Nephron progenitor cell (in vitro differentiated cells): ENCODE data around the gene CALHM2.

Experiments
- DNase-seq: peaks from one replicate; pipeline ENCODE4 v3.0.0; 2021
- H3K27ac Mint-ChIP-seq: 2 replicates; pipeline ENCODE4 v1.8.0; 2021; ENCODE audit warnings: mild to moderate bottlenecking, moderate library complexity, mixed read lengths
- H3K27me3 Mint-ChIP-seq: 2 replicates; pipeline ENCODE4 v1.8.0; 2021; ENCODE audit warnings: mild to moderate bottlenecking, low read depth, mixed read lengths; ENCODE audit not compliant: poor library complexity
- H3K36me3 Mint-ChIP-seq: 2 replicates; pipeline ENCODE4 v1.8.0; 2021; ENCODE audit warnings: low read depth, mixed read lengths
- H3K4me1 Mint-ChIP-seq: 2 replicates; pipeline ENCODE4 v1.8.0; 2021; ENCODE audit warnings: mixed read lengths
- H3K4me3 Mint-ChIP-seq: 2 replicates; pipeline ENCODE4 v1.8.0; 2021; ENCODE audit warnings: mild to moderate bottlenecking, moderate library complexity, mixed read lengths
- H3K9me3 Mint-ChIP-seq: 2 replicates; pipeline ENCODE4 v1.8.0; 2021; ENCODE audit warnings: mild to moderate bottlenecking, moderate library complexity, mixed read lengths
- TF ChIP-seq, protein P1 (sequence below): fragments of 200-600 bp; sonication (generic); IDR thresholded peaks from 2 replicates; pipeline ENCODE4 v1.5.0; 2021; ENCODE audit warnings: antibody characterized with exemption

Gene CALHM2

DNA sequence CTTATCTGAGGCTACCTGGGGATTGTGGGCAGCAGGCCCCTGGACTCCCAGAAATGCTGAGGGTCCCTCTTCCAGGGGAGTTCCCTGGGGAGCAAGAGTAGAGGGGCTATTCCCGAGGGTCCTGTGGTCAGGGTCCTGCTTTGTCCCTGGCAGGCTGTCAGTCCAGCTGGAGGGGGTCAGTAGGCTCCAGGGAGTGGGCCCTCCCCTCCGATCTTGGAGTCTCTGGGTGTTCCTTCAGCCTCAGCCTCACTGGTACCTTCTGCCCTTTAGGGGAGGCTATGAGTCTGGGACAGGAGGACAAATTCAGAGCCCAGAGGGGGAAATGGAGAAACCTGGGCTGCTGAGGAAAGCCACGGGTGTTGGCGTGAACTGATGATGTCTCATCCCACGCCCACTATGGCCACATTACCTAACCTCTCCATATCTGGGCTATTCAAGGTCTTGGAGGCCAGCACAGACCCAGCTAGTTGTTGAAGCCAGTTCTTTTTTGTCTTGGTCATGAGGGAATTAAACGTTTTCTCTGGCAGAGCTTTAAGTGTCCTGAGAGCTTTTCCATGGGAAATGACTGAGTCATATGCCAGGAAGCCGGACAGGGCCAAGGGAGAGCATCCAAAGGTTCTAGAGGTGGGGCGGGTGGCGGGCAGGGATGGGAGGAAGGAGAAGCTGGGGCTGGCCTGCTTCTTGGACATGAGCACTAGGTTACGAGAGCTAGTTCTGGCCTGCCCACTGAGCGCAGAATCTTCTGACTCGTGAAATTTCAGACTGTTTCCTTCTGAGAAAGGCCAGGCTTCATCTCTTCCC is 6.2 kb downstream of the CALHM2 start:
- H3K4me1 Mint-ChIP-seq: peaks cover 16% of the 10 kb centered on the region
- no peak for DNase-seq
- no peaks in the 10 kb centered on the region for H3K9me3 Mint-ChIP-seq
- no peak overlapping the region for H3K4me3 Mint-ChIP-seq
- peaks cover 43% of the 10 kb centered on the region for H3K36me3 Mint-ChIP-seq
- peak overlapping the region; percentile 30 for H3K27ac Mint-ChIP-seq
- H3K27me3 Mint-ChIP-seq: peaks cover 5% of the 10 kb centered on the region
- TF ChIP-seq, protein P1, sequence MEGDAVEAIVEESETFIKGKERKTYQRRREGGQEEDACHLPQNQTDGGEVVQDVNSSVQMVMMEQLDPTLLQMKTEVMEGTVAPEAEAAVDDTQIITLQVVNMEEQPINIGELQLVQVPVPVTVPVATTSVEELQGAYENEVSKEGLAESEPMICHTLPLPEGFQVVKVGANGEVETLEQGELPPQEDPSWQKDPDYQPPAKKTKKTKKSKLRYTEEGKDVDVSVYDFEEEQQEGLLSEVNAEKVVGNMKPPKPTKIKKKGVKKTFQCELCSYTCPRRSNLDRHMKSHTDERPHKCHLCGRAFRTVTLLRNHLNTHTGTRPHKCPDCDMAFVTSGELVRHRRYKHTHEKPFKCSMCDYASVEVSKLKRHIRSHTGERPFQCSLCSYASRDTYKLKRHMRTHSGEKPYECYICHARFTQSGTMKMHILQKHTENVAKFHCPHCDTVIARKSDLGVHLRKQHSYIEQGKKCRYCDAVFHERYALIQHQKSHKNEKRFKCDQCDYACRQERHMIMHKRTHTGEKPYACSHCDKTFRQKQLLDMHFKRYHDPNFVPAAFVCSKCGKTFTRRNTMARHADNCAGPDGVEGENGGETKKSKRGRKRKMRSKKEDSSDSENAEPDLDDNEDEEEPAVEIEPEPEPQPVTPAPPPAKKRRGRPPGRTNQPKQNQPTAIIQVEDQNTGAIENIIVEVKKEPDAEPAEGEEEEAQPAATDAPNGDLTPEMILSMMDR: no peak

DNA sequence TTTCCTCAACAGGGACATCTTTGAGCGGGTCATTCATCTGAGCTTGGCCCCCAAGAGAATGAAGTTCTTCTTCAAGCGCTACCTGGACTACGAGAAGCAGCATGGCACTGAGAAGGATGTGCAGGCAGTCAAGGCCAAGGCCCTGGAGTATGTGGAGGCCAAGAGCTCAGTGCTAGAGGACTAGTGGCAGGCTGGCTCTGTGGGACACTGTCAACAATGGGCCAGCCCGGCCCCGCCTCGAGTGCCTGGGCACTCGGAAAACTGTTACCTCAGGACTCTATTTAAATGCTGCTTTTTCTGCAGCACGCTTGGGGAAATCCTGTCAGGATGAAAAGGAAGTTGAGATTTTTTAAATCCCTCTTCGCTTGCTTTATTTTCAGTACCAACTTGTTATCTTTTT is 6.8 kb downstream of the CALHM2 start:
- Mint-ChIP-seq H3K4me3 (no peak overlapping the region), H3K27ac (peak overlapping the region; percentile 76), H3K9me3 (no peaks in the 10 kb centered on the region), H3K36me3 (peaks cover 47% of the 10 kb centered on the region), H3K4me1 (peaks cover 10% of the 10 kb centered on the region), H3K27me3 (peaks cover 5% of the 10 kb centered on the region)
- TF ChIP-seq, protein P1: no peak
- no peak for DNase-seq

DNA sequence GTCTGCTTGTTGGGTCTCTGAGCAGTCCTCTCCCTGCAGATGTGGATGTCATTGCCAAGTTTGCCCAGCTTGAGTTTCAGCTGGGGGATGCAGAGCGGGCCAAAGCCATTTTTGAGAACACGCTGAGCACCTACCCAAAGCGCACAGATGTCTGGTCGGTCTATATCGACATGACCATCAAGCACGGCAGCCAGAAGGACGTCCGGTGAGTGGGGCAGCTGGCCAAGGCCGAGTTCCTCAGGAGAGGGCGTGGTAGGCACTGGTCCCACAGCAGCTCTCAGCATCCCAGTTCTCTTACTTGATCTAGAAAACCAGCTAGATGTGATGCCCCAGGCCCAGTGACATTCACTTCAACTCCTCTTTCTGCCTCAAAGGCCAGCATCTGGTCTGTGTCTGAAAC is 7.7 kb downstream of the CALHM2 start:
- Mint-ChIP-seq H3K9me3 (no peaks in the 10 kb centered on the region), H3K27me3 (peaks cover 2% of the 10 kb centered on the region), H3K36me3 (peaks cover 54% of the 10 kb centered on the region), H3K4me3 (no peak overlapping the region), H3K4me1 (peaks cover 2% of the 10 kb centered on the region), H3K27ac (no peak overlapping the region)
- DNase-seq: no peak
- TF ChIP-seq, protein P1: no peak

DNA sequence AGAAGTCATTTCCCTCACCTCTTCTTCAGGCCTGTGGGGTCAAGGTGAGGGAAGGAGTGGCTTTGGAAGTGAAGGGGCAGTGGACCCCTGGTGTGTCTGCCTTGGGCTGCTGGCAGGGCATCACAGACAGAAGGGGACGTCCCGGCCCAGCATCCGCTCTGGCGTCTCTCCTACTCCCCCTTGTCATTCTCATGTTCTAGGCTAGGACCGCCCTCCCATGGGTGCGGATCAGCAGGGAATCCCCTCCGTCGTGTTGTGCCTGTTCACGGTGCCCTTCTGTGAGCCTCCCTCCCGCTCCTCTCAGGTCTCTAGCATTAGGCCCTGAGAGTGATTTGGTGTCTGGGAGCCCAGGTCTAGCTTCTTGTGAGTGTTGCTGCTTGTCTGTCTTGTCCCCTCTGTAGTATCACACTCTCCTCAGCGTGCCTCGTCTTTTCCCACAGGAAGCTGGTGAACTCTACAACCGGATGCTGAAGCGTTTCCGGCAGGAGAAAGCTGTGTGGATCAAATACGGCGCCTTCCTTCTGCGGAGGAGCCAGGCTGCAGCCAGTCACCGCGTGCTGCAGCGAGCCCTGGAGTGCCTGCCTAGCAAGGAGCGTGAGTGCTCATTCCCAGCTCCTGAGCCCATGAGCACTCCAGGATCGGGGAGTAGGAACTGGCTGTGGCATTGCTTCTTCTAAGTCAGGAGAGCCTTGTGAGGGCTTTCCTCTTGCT is 8.5 kb downstream of the CALHM2 start:
- Mint-ChIP-seq H3K27me3 (peaks cover 2% of the 10 kb centered on the region), H3K9me3 (no peaks in the 10 kb centered on the region), H3K27ac (peak overlapping the region; percentile 17), H3K36me3 (peaks cover 51% of the 10 kb centered on the region), H3K4me1 (no peaks in the 10 kb centered on the region), H3K4me3 (no peak overlapping the region)
- TF ChIP-seq, protein P1: no peak
- DNase-seq: no peak

DNA sequence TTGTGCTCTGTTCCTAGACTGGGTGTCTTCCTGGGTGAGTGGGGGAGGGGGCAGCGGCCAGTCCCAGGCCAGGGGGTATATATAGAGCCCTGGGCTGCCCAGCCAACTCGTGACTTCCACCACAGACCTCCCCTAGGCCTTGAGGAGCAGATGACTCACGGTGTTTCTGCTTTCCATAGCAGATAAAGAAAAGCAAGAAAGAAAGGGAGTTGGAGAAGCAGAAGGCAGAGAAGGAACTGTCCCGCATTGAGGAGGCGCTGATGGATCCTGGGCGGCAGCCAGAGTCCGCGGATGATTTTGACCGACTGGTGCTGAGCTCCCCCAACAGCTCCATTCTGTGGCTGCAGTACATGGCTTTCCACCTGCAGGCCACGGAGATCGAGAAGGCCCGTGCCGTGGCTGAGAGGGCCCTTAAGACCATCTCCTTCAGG is 10.1 kb downstream of the CALHM2 start:
- Mint-ChIP-seq H3K9me3 (no peaks in the 10 kb centered on the region), H3K4me3 (no peak overlapping the region), H3K27me3 (peaks cover 2% of the 10 kb centered on the region), H3K27ac (peak overlapping the region; percentile 54), H3K36me3 (peaks cover 53% of the 10 kb centered on the region), H3K4me1 (no peaks in the 10 kb centered on the region)
- TF ChIP-seq, protein P1: no peak
- no peak for DNase-seq
